ENCODE measurements around the gene GCLM. TPM values are rescaled to one million over a fixed set of nuclear protein-coding genes. Genes with fewer than 3 reads are reported as not detected.

Gene GCLM
- polyA plus RNA-seq, 1 donor (not counting 4 experiments of a cell fraction or from before 2014, with no cell fraction given): 41.8 TPM

- peak overlapping the region in 2 of 3 experiments; percentile 75 to 87 for H3K4me3 ChIP-seq (ENCODE audit: control insufficient read depth in 2 of 3, extremely low read depth in 1 of 3, insufficient read depth in 2 of 3, low read depth in 1 of 3, low read length in 3 of 3)
- H3K79me2 ChIP-seq (ENCODE audit: control insufficient read depth, insufficient read depth, low read length): peaks cover 50% of the 10 kb centered on the region
- DNase-seq (ENCODE audit: low read depth, low spot score): no peak
- no peaks in the 10 kb centered on the region for H3K9me3 ChIP-seq (ENCODE audit: control insufficient read depth, low read depth, low read length)
- H3K4me1 ChIP-seq (ENCODE audit: control insufficient read depth, extremely low read depth, insufficient read depth, low read length): peaks cover 23% of the 10 kb centered on the region
- no peak overlapping the region for H3K9ac ChIP-seq (ENCODE audit: control insufficient read depth, extremely low read depth, insufficient read depth, low read length)
- no peak for TF ChIP-seq CTCF (optimal IDR thresholded peaks at IDR 0.05 in 1 of 3, IDR thresholded peaks at IDR 0.05 in 1 of 3, conservative IDR thresholded peaks at IDR 0.05 in 1 of 3; ENCODE audit: extremely low read depth in 1 of 3, insufficient read depth in 2 of 3, low read length in 3 of 3)
- no peak for TF ChIP-seq EZH2 (IDR thresholded peaks at IDR 0.05; ENCODE audit: low read length)
- peak overlapping the region; percentile 85 for H3K4me2 ChIP-seq (ENCODE audit: control insufficient read depth, extremely low read depth, insufficient read depth, low read depth, low read length)
- H3K9me1 ChIP-seq (ENCODE audit: control insufficient read depth, extremely low read depth, insufficient read depth, low read length): no peaks in the 10 kb centered on the region
- no peak for FAIRE-seq
- H3K27ac ChIP-seq (ENCODE audit: control insufficient read depth, insufficient read depth, low read length): peak overlapping the region; percentile 95
- H3K27me3 ChIP-seq (ENCODE audit: control insufficient read depth, extremely low read depth, insufficient read depth, low read length): no peaks in the 10 kb centered on the region
- H3K36me3 ChIP-seq (ENCODE audit: control insufficient read depth in 2 of 2, extremely low read depth in 1 of 2, insufficient read depth in 2 of 2, low read length in 2 of 2): peaks cover 11 to 33% of the 10 kb centered on the region in 2 experiments
- dilution Hi-C loops (cut with MboI; ENCODE audit: extremely low pct_ligation_motif_present, low sequenced_read_pairs): no loop called here
- no peak overlapping the region for H2AFZ ChIP-seq (ENCODE audit: control insufficient read depth, low read length)
- peaks cover 2% of the 10 kb centered on the region for H4K20me1 ChIP-seq (ENCODE audit: control insufficient read depth, extremely low read depth, insufficient read depth, low read length)
These were observed 31.7 kb downstream of the GCLM start for GRCh38 chr1:93877529-93877928.

GRCh38 chr1:93876244-93876643 is 33.0 kb downstream of the GCLM start:
- peaks cover 2% of the 10 kb centered on the region for H4K20me1 ChIP-seq (ENCODE audit: control insufficient read depth, extremely low read depth, insufficient read depth, low read length)
- no peaks in the 10 kb centered on the region for H3K27me3 ChIP-seq (ENCODE audit: control insufficient read depth, extremely low read depth, insufficient read depth, low read length)
- H3K79me2 ChIP-seq (ENCODE audit: control insufficient read depth, insufficient read depth, low read length): peaks cover 50% of the 10 kb centered on the region
- no peaks in the 10 kb centered on the region for H3K9me1 ChIP-seq (ENCODE audit: control insufficient read depth, extremely low read depth, insufficient read depth, low read length)
- H3K4me1 ChIP-seq (ENCODE audit: control insufficient read depth, extremely low read depth, insufficient read depth, low read length): peaks cover 31% of the 10 kb centered on the region
- FAIRE-seq (no peak), DNase-seq (ENCODE audit: low read depth, low spot score) (no peak)
- no peak overlapping the region for H3K9ac ChIP-seq (ENCODE audit: control insufficient read depth, extremely low read depth, insufficient read depth, low read length)
- no peak overlapping the region for H2AFZ ChIP-seq (ENCODE audit: control insufficient read depth, low read length)
- peak overlapping the region; percentile 53 for H3K4me2 ChIP-seq (ENCODE audit: control insufficient read depth, extremely low read depth, insufficient read depth, low read depth, low read length)
- TF ChIP-seq EZH2 (IDR thresholded peaks at IDR 0.05; ENCODE audit: low read length) (no peak), CTCF (optimal IDR thresholded peaks at IDR 0.05 in 1 of 3, IDR thresholded peaks at IDR 0.05 in 1 of 3, conservative IDR thresholded peaks at IDR 0.05 in 1 of 3; ENCODE audit: extremely low read depth in 1 of 3, insufficient read depth in 2 of 3, low read length in 3 of 3) (no peak)
- dilution Hi-C loops (cut with MboI; ENCODE audit: extremely low pct_ligation_motif_present, low sequenced_read_pairs): no loop called here
- H3K9me3 ChIP-seq (ENCODE audit: control insufficient read depth, low read depth, low read length): no peaks in the 10 kb centered on the region
- peaks cover 11 to 33% of the 10 kb centered on the region in 2 experiments for H3K36me3 ChIP-seq (ENCODE audit: control insufficient read depth in 2 of 2, extremely low read depth in 1 of 2, insufficient read depth in 2 of 2, low read length in 2 of 2)
- H3K27ac ChIP-seq (ENCODE audit: control insufficient read depth, insufficient read depth, low read length): no peak overlapping the region
- H3K4me3 ChIP-seq (ENCODE audit: control insufficient read depth in 2 of 3, extremely low read depth in 1 of 3, insufficient read depth in 2 of 3, low read depth in 1 of 3, low read length in 3 of 3): no peak overlapping the region
